A549 (cell line): ENCODE results near the gene PRKCG. TPM values are rescaled to one million over a fixed set of nuclear protein-coding genes. Genes with fewer than 3 reads are reported as not detected.

Experiments
- ATOH8 ChIP-seq: fragments of 250-450 bp; sonication (Bioruptor Pico); IDR thresholded peaks from 2 replicates; pipeline ENCODE4 v1.5.0; 2020; ENCODE audit warnings: low read depth, mild to moderate bottlenecking, moderate library complexity
- BHLHE40 ChIP-seq: IDR thresholded peaks from 2 replicates; pipeline ENCODE4 v1.6.1; 2012; ENCODE audit warnings: low read depth, low read length, inconsistent platforms
- CBX2 ChIP-seq: fragments of 200-600 bp; sonication (generic); IDR thresholded peaks from 2 replicates; pipeline ENCODE4 v1.6.1; 2016; ENCODE audit warnings: low read depth, mild to moderate bottlenecking, borderline replicate concordance
- CEBPB ChIP-seq, 2 experiments: fragments of >200 bp in 1 of 2; sonication (Bioruptor Twin) in 1 of 2; formaldehyde crosslinking in 1 of 2; IDR thresholded peaks; 2 replicates each; pipeline ENCODE4 v1.6.1; 2012 to 2016
- CHD2 ChIP-seq: fragments of 150-350 bp; IDR thresholded peaks from 2 replicates; pipeline ENCODE4 v1.6.1; 2014; ENCODE audit warnings: low read length; ENCODE audit not compliant: partially characterized antibody
- EHMT2 ChIP-seq: fragments of 200-600 bp; sonication (generic); IDR thresholded peaks from 2 replicates; pipeline ENCODE4 v1.6.1; 2016; ENCODE audit warnings: antibody characterized with exemption, low read depth, mild to moderate bottlenecking, moderate library complexity
- ESRRA ChIP-seq: fragments of 150-350 bp; IDR thresholded peaks from 2 replicates; pipeline ENCODE4 v1.6.1; 2014; ENCODE audit warnings: mild to moderate bottlenecking, low read length, borderline replicate concordance
- FOXS1 ChIP-seq: fragments of 250-450 bp; sonication (Bioruptor Pico); IDR thresholded peaks from 2 replicates; pipeline ENCODE4 v1.5.0; 2020; ENCODE audit warnings: mild to moderate bottlenecking, moderate library complexity
- HOXA7 ChIP-seq: fragments of 250-450 bp; sonication (Bioruptor Pico); IDR thresholded peaks from 2 replicates; pipeline ENCODE4 v1.5.0; 2020; ENCODE audit warnings: mild to moderate bottlenecking, moderate library complexity
- HOXB13 ChIP-seq: fragments of 250-450 bp; sonication (Bioruptor Pico); IDR thresholded peaks from 2 replicates; pipeline ENCODE4 v1.5.0; 2020; ENCODE audit warnings: low read depth, mild to moderate bottlenecking, moderate library complexity
- JUNB ChIP-seq: fragments of >200 bp; sonication (Bioruptor Twin); formaldehyde crosslinking; IDR thresholded peaks from 2 replicates; pipeline ENCODE4 v1.6.1; 2016
- KDM5A ChIP-seq: fragments of 200-600 bp; sonication (generic); IDR thresholded peaks from 2 replicates; pipeline ENCODE4 v1.6.1; 2016; ENCODE audit warnings: antibody characterized with exemption, mild to moderate bottlenecking
- MAFK ChIP-seq: fragments of 450-650 bp; IDR thresholded peaks from 2 replicates; pipeline ENCODE4 v1.6.1; 2014; ENCODE audit not compliant: partially characterized antibody
- MAX ChIP-seq: IDR thresholded peaks from 2 replicates; pipeline ENCODE4 v1.6.1; 2012
- NPAS2 ChIP-seq: fragments of 250-450 bp; sonication (Bioruptor Pico); IDR thresholded peaks from 2 replicates; pipeline ENCODE4 v1.8.0; 2022; ENCODE audit warnings: mild to moderate bottlenecking, moderate library complexity, borderline replicate concordance
- NR3C1 ChIP-seq: fragments of >200 bp; sonication (Bioruptor Twin); formaldehyde crosslinking; IDR thresholded peaks from 3 replicates; pipeline ENCODE4 v1.6.1; 2017
- PBX3 ChIP-seq: IDR thresholded peaks from 2 replicates; pipeline ENCODE4 v1.6.1; 2012
- POLR2A ChIP-seq: IDR thresholded peaks from 2 replicates; pipeline ENCODE4 v1.6.1; 2012; ENCODE audit warnings: mild to moderate bottlenecking, low read length
- POLR2AphosphoS2 ChIP-seq: conservative IDR thresholded peaks from 2 replicates; pipeline ENCODE4 v1.6.1; 2012; ENCODE audit warnings: low read length, improper control_type of control experiment, inconsistent platforms
- RAD21 ChIP-seq, 2 experiments: fragments of >200 bp in 1 of 2; sonication (Bioruptor Twin) in 1 of 2; formaldehyde crosslinking in 1 of 2; IDR thresholded peaks in 1 of 2; conservative IDR thresholded peaks in 1 of 2; 2 replicates in 1 of 2; 3 replicates in 1 of 2; pipeline ENCODE4 v1.6.1; 2012 to 2018; ENCODE audit warnings: inconsistent platforms in 1 of 2
- REST ChIP-seq: fragments of 200-600 bp; sonication (generic); IDR thresholded peaks from 2 replicates; pipeline ENCODE4 v1.6.1; 2016; ENCODE audit warnings: antibody characterized with exemption, mild to moderate bottlenecking, moderate library complexity
- RNF2 ChIP-seq: fragments of 200-600 bp; sonication (generic); IDR thresholded peaks from 2 replicates; pipeline ENCODE4 v1.6.1; 2016; ENCODE audit warnings: low read depth, mild to moderate bottlenecking, antibody characterized with exemption, moderate library complexity, borderline replicate concordance
- SMC3 ChIP-seq: fragments of >200 bp; sonication (Bioruptor Twin); formaldehyde crosslinking; IDR thresholded peaks from 3 replicates; pipeline ENCODE4 v1.6.1; 2018; ENCODE audit warnings: inconsistent platforms
- SREBF2 ChIP-seq: fragments of 450-650 bp; IDR thresholded peaks from 2 replicates; pipeline ENCODE4 v1.6.1; 2014; ENCODE audit warnings: mild to moderate bottlenecking, moderate library complexity
- ZC3H11A ChIP-seq: fragments of 450-650 bp; IDR thresholded peaks from 2 replicates; pipeline ENCODE4 v1.6.1; 2014; ENCODE audit warnings: antibody characterized with exemption, mild to moderate bottlenecking
- ZSCAN20 ChIP-seq: fragments of 250-450 bp; sonication (Bioruptor Pico); IDR thresholded peaks from 2 replicates; pipeline ENCODE4 v1.8.0; 2022; ENCODE audit warnings: mild to moderate bottlenecking, moderate library complexity
- polyA plus RNA-seq, 4 experiments: library from polyadenylated mRNA; depleted of rRNA in 3 of 4; stranded (reverse); fragments of >200 nt; fragmentation: RNase III in 1 of 4; extraction: RNeasy Plus Mini Kit Qiagen cat#74134 plus additional on column Dnase treatment in 1 of 4; gene quantifications; 2 replicates in 3 of 4; 3 replicates in 1 of 4; pipeline ENCODE4 v1.2.3, GENCODE V29; 2011 to 2017
- TF ChIP-seq, protein P1 (sequence below): fragments of 150-350 bp; IDR thresholded peaks from 2 replicates; pipeline ENCODE4 v1.6.1; 2014; ENCODE audit warnings: low read depth, mild to moderate bottlenecking, low read length
- TF ChIP-seq, protein P2 (sequence below): fragments of 250-450 bp; sonication (Bioruptor Pico); IDR thresholded peaks from 2 replicates; pipeline ENCODE4 v1.5.0; 2021; ENCODE audit warnings: mild to moderate bottlenecking, moderate library complexity, borderline replicate concordance
- TF ChIP-seq, protein P3 (sequence below): fragments of >200 bp; sonication (Bioruptor Twin); formaldehyde crosslinking; IDR thresholded peaks from 3 replicates; pipeline ENCODE4 v1.6.1; 2016
- TF ChIP-seq, protein P4 (sequence below): fragments of 450-650 bp; IDR thresholded peaks from 2 replicates; pipeline ENCODE4 v1.6.1; 2014; ENCODE audit warnings: antibody characterized with exemption

PRKCG gene
- polyA plus RNA-seq, 2 of the 4 experiments (the other 2 are of a cell fraction): 0.61 to 0.81 TPM

DNA sequence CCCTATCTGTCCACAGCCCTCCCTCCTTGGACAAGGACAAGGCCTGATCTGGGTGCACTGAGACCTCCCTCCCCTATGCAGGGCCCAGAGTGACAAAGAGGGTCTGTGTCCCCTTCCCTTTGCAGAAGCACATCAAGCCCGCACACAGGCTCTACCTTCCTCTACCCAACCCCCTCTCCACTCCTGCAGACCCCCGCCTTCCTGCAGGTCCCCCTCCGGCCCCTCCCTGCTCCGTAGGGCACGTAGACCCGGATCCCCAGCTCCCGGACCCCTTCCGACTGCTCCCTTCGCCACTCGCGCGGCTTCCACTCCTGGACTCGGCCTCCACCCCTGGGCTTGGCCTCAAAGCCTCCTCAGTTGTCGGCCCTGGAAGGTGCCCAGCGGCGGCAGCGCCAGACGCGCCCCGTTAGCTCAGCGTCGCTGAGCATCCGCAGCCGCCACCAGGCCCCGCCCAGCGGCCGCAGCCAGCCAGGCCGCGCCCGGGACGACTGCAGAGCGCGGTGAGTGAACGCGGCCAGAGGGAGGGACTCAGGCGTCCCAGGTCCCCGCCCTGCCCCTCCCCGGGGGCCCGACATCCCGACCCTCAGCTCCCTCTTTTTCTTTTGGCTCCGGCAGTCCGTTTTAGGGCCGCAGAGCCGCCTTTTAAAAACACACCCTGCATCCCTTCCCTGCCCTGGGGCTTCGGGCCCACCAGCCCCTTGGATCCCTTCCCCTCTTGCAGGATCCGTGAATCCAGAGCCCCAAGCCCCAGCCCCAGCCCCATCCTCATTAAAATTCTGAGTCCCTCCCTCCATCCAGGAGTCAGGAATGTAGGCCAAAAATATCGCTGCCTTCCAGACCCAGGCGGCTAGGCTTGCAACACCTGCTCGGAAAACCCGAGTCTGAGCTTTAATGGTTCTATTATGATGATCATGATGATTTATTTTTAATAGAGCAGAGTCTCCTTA is 15.8 kb upstream of the PRKCG start (continued):
- TF ChIP-seq CBX2: no peak
- no peak for TF ChIP-seq HOXB13 (CRISPR knock-in tag)
- no peak for TF ChIP-seq JUNB
- TF ChIP-seq ESRRA: no peak
- TF ChIP-seq MAX: peak; percentile 61
- TF ChIP-seq HOXA7 (CRISPR knock-in tag): peak; percentile 93
- TF ChIP-seq ZSCAN20 (CRISPR knock-in tag): no peak
- TF ChIP-seq POLR2AphosphoS2: no peak
- no peak for TF ChIP-seq NR3C1
- TF ChIP-seq REST: 0 out of 2 replicates have a peak, but pooled peaks have one; percentile 22
- TF ChIP-seq SREBF2: no peak
- TF ChIP-seq, protein P1, sequence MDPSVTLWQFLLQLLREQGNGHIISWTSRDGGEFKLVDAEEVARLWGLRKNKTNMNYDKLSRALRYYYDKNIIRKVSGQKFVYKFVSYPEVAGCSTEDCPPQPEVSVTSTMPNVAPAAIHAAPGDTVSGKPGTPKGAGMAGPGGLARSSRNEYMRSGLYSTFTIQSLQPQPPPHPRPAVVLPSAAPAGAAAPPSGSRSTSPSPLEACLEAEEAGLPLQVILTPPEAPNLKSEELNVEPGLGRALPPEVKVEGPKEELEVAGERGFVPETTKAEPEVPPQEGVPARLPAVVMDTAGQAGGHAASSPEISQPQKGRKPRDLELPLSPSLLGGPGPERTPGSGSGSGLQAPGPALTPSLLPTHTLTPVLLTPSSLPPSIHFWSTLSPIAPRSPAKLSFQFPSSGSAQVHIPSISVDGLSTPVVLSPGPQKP: no peak
- TF ChIP-seq CHD2: no peak
- TF ChIP-seq MAFK: no peak
- TF ChIP-seq, protein P2, sequence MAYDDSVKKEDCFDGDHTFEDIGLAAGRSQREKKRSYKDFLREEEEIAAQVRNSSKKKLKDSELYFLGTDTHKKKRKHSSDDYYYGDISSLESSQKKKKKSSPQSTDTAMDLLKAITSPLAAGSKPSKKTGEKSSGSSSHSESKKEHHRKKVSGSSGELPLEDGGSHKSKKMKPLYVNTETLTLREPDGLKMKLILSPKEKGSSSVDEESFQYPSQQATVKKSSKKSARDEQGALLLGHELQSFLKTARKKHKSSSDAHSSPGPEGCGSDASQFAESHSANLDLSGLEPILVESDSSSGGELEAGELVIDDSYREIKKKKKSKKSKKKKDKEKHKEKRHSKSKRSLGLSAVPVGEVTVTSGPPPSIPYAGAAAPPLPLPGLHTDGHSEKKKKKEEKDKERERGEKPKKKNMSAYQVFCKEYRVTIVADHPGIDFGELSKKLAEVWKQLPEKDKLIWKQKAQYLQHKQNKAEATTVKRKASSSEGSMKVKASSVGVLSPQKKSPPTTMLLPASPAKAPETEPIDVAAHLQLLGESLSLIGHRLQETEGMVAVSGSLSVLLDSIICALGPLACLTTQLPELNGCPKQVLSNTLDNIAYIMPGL (CRISPR knock-in tag): peak; percentile 87; the same call in 1 of the 2 replicates
- no peak for TF ChIP-seq SMC3
- no peak for TF ChIP-seq KDM5A
- TF ChIP-seq, protein P3, sequence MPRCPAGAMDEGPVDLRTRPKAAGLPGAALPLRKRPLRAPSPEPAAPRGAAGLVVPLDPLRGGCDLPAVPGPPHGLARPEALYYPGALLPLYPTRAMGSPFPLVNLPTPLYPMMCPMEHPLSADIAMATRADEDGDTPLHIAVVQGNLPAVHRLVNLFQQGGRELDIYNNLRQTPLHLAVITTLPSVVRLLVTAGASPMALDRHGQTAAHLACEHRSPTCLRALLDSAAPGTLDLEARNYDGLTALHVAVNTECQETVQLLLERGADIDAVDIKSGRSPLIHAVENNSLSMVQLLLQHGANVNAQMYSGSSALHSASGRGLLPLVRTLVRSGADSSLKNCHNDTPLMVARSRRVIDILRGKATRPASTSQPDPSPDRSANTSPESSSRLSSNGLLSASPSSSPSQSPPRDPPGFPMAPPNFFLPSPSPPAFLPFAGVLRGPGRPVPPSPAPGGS: peak; percentile 38; the same call in 1 of the 3 replicates
- TF ChIP-seq ZC3H11A: no peak
- TF ChIP-seq RNF2: no peak
- TF ChIP-seq, protein P4, sequence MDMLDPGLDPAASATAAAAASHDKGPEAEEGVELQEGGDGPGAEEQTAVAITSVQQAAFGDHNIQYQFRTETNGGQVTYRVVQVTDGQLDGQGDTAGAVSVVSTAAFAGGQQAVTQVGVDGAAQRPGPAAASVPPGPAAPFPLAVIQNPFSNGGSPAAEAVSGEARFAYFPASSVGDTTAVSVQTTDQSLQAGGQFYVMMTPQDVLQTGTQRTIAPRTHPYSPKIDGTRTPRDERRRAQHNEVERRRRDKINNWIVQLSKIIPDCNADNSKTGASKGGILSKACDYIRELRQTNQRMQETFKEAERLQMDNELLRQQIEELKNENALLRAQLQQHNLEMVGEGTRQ: no peak
- TF ChIP-seq NPAS2 (CRISPR knock-in tag): no peak
- TF ChIP-seq EHMT2: no peak
- TF ChIP-seq RAD21 (conservative IDR thresholded peaks at IDR 0.05 in 1 of 2, IDR thresholded peaks at IDR 0.05 in 1 of 2): no peak
- peak; percentile 79 for TF ChIP-seq POLR2A
- TF ChIP-seq CEBPB (IDR thresholded peaks at IDR 0.05): peak in 1 of 2 experiments; percentile 29; a peak in 1 of 4 replicates
- TF ChIP-seq BHLHE40: no peak
- no peak for TF ChIP-seq ATOH8
- no peak for TF ChIP-seq FOXS1
- peak; percentile 24; the same call in 1 of the 2 replicates for TF ChIP-seq PBX3
